K562 (cell line): ENCODE results near the gene TMC8. TPM values are rescaled to one million over a fixed set of nuclear protein-coding genes. Genes with fewer than 3 reads are reported as not detected.
A peak's percentile ranks its signal among the peaks of the same experiment; 100 is the strongest.

ENCODE experiments used
- ATF1 ChIP-seq, 2 experiments: fragments of 450-650 bp in 1 of 2; IDR thresholded peaks; 2 replicates each; pipeline ENCODE4 v1.6.1; 2016; ENCODE audit warnings: missing compliant biosample characterization in 1 of 2, missing genetic modification characterization in 1 of 2
- ATF3 ChIP-seq, 2 experiments: fragments of 450-650 bp in 1 of 2; sonication (generic) in 1 of 2; formaldehyde crosslinking in 1 of 2; IDR thresholded peaks in 1 of 2; conservative IDR thresholded peaks in 1 of 2; 2 replicates each; pipeline versions ENCODE4 v1.6.1 to v1.8.1; 2016 to 2023; ENCODE audit warnings: mild to moderate bottlenecking in 2 of 2, moderate library complexity in 2 of 2, inconsistent platforms in 1 of 2, missing genetic modification reagents in 1 of 2
- DPF2 ChIP-seq: fragments of 450-650 bp; IDR thresholded peaks from 2 replicates; pipeline ENCODE4 v1.6.1; 2016
- ETV1 ChIP-seq: fragments of 450-650 bp; conservative IDR thresholded peaks from 2 replicates; pipeline ENCODE4 v1.6.1; 2016; ENCODE audit warnings: missing genetic modification characterization, control low read depth, low read depth, missing compliant biosample characterization
- FOXJ2 ChIP-seq: fragments of 200-800 bp; sonication (Bioruptor generic); IDR thresholded peaks from 2 replicates; pipeline ENCODE4 v1.6.1; 2016; ENCODE audit warnings: missing genetic modification characterization, missing compliant biosample characterization
- GTF2A2 ChIP-seq: IDR thresholded peaks from 2 replicates; pipeline ENCODE4 v1.6.1; 2016; ENCODE audit warnings: mild to moderate bottlenecking, missing genetic modification characterization, missing compliant biosample characterization
- GTF2B ChIP-seq: IDR thresholded peaks from 2 replicates; pipeline ENCODE4 v1.6.1; 2011; ENCODE audit not compliant: insufficient read length; ENCODE audit errors: extremely low read depth
- HNRNPH1 ChIP-seq: fragments of 200-400 bp; formaldehyde crosslinking; optimal IDR thresholded peaks from 2 replicates; pipeline ENCODE3; 2017; ENCODE audit warnings: low read depth, mild to moderate bottlenecking, low read length, moderate library complexity
- MED1 ChIP-seq: sonication (generic); formaldehyde crosslinking; IDR thresholded peaks from 2 replicates; pipeline ENCODE4 v1.8.1; 2023; ENCODE audit warnings: missing genetic modification reagents, borderline replicate concordance
- MITF ChIP-seq: IDR thresholded peaks from 2 replicates; pipeline ENCODE4 v1.6.1; 2014; ENCODE audit warnings: antibody characterized with exemption
- SMAD4 ChIP-seq: fragments of 250-450 bp; sonication (Bioruptor Pico); conservative IDR thresholded peaks from 2 replicates; pipeline ENCODE4 v1.8.0; 2021; ENCODE audit warnings: inconsistent platforms, mild to moderate bottlenecking, moderate library complexity
- THRB ChIP-seq: fragments of 450-650 bp; formaldehyde crosslinking; conservative IDR thresholded peaks from 2 replicates; pipeline ENCODE4 v1.4.0; 2022; ENCODE audit warnings: mild to moderate bottlenecking, missing genetic modification characterization
- ZBTB9 ChIP-seq: fragments of 450-650 bp; formaldehyde crosslinking; IDR thresholded peaks from 2 replicates; pipeline ENCODE4 v1.4.0; 2020; ENCODE audit warnings: mild to moderate bottlenecking, moderate library complexity
- ZNF445 ChIP-seq: fragments of 250-450 bp; sonication (Bioruptor Pico); IDR thresholded peaks from 2 replicates; pipeline ENCODE4 v1.4.0; 2020; ENCODE audit warnings: low read depth, mild to moderate bottlenecking, moderate library complexity
- ZNF609 ChIP-seq: sonication (generic); formaldehyde crosslinking; IDR thresholded peaks from 2 replicates; pipeline ENCODE4 v1.8.1; 2023; ENCODE audit warnings: missing genetic modification reagents, mild to moderate bottlenecking, borderline replicate concordance
- polyA plus RNA-seq, 8 experiments: library from polyadenylated mRNA; depleted of rRNA in 4 of 8; stranded (reverse) in 5 of 8; unstranded in 3 of 8; fragments of >200 nt; fragmentation: Nextera tagmentation in 2 of 8; fragmentation: Illumina TruSeq in 1 of 8; extraction: Ambion mirVana in 2 of 8; extraction: Trizol in 1 of 8; gene quantifications; 2 replicates each; pipeline versions ENCODE4 v1.2.1 to v1.2.3, GENCODE V29; 2011 to 2014; ENCODE audit warnings: inconsistent platforms in 1 of 8, missing spikeins in 1 of 8
- total RNA-seq, 7 experiments: library from RNA; depleted of rRNA in 6 of 7; stranded (reverse); fragments of >200 nt in 6 of 7; fragmentation: Illumina TruSeq in 2 of 7; extraction: Trizol in 2 of 7; gene quantifications; 2 replicates each; pipeline versions ENCODE4 v1.2.1 to v1.2.3, GENCODE V29; 2011 to 2021; ENCODE audit warnings: low replicate concordance in 1 of 7

TMC8 gene
- total and polyA plus RNA-seq, 9 of the 15 experiments (the other 6 are each of a cell fraction or from before 2014, with no cell fraction given): 0.13 to 10.9 (median 2.8) TPM

GRCh38 chr17:78127239-78127887 is 3.2 kb upstream of the TMC8 start (continued):
- TF ChIP-seq FOXJ2 (no peak), HNRNPH1 (no peak), THRB (CRISPR knock-in tag) (no peak), ATF3 (IDR thresholded peaks at IDR 0.05) (no peak), ATF3 (CRISPR knock-in tag; conservative IDR thresholded peaks at IDR 0.05) (no peak), GTF2B (no peak), ZNF609 (no peak), DPF2 (no peak), MITF (no peak), ZBTB9 (CRISPR knock-in tag) (no peak), ETV1 (tag) (peak; percentile 97), SMAD4 (peak; percentile 83), MED1 (CRISPR knock-in tag) (no peak), ZNF445 (CRISPR knock-in tag) (no peak), ATF1 (CRISPR knock-in tag; IDR thresholded peaks at IDR 0.05) (no peak), ATF1 (tag; IDR thresholded peaks at IDR 0.05) (peak; percentile 60), GTF2A2 (tag) (no peak)
